GM21825 (cell line): ENCODE results near the gene TMEM144.
"Not testable (repeated sequence)": the region's sequence is repeated elsewhere in the genome, so short reads cannot be mapped to it uniquely, and the experiment has no call there.

Experiments used
- ATAC-seq: cut with Tn5 transposase; IDR thresholded peaks from one replicate; pipeline ENCODE4 v1.9.1; 2021; ENCODE audit warnings: mild to moderate bottlenecking, moderate library complexity; ENCODE audit not compliant: unreplicated experiment

Gene TMEM144

GRCh38 chr4:158190718-158191117, 19.6 kb upstream of the TMEM144 start:
- no peak for ATAC-seq

- ATAC-seq = no peak
Measured at GRCh38 chr4:158192439-158193158, 17.7 kb upstream of the TMEM144 start.

- ATAC-seq = peak; percentile 51
Measured at GRCh38 chr4:158193171-158193749, 17.0 kb upstream of the TMEM144 start.

DNA sequence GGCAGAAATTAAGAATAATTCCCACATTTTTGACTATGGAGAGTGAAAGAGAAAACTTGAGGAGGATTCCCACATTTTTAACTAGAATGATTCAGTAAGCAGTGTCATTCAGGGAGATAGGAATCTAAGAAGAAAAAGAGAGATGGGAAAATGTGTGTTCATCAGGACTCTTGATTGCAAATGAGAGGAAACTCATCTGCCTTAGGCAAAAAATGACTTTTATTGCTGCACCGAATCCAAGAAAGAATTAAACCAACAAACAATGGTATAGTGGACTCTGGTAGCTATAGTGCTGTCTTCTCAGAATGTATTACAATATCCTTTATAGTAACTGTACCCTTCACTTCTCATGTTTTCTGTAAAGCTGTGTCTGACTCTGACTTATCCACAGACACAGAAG, 15.0 kb upstream of the TMEM144 start:
- no peak for ATAC-seq

- no peak for ATAC-seq
Measured at GRCh38 chr4:158197194-158197776, 13.0 kb upstream of the TMEM144 start.

GRCh38 chr4:158200214-158200613, 10.1 kb upstream of the TMEM144 start:
- ATAC-seq = no peak

DNA sequence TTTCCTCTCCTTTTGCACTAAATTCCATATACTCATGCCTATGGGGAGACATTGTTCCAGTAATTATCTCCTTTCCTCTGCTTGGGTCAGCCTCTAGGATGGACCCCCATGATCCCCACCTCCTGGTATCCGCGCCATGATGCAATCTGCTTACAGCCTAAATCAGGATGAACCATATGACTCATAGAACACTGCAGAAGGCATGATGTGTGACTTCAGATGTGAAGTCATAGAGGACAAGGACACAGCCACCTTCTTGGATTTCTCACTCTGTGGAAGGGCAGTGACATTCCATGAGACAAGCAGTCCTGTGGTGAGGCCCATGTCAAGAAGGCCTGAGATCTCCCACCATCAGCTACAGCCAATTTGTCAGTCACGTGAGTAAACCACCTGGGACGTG, 9.0 kb upstream of the TMEM144 start:
- ATAC-seq = no peak

DNA sequence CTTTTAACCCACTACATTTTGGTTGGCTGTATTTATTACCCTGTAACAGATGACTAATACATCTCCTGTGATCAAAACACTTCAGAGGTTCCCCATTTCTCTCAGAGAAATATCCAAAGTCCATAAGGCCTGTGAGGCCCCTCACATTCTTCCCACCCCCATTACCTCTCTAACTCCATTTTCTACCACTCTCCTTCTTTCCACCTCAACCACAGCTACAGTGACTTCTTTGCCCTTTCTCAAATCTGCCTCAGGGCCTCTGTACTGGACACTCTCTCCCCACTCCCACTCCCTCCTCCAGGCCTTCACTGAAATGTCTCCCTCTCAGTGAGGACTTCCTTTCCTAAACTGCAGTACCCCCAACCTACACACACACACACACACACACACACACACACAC, 8.4 kb upstream of the TMEM144 start:
- no peak for ATAC-seq

- no peak for ATAC-seq
Measured at GRCh38 chr4:158202481-158202880, 7.8 kb upstream of the TMEM144 start.

DNA sequence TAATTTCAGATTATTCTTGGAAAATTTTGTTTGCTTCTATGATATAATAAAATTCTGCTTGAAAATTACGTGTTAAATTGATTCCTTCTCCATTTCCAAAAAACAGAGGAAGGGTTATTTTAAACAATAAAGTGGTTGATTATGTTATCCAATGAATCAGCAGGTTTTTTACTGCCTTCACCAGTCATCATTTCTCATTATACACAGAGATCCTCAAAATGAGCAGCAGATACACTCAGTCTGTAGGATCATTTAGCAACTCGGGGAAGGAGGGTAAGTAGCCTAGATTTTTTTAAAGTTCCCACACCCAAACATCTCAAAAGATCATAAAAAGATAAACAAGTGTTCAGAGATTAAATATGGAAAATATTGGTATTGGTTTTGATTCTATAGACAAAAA, 6.8 kb upstream of the TMEM144 start:
- ATAC-seq = no peak

DNA sequence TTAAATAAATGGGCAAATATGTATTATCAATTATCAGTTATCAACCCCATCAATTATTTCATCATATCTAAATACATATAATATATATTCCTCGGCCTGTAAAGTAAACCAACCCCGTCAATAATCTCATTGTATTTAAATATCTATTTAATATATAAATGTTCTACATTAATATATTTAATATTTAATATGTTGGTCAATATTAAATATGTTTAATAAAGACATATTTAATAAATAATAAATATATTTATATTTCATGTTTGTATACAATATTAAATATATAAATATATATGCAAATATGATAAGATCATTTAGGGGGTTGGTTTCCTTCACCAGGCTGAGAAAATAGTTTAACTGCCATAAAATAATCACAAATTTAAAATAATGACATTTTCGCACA, 6.4 kb upstream of the TMEM144 start:
- no peak for ATAC-seq

DNA sequence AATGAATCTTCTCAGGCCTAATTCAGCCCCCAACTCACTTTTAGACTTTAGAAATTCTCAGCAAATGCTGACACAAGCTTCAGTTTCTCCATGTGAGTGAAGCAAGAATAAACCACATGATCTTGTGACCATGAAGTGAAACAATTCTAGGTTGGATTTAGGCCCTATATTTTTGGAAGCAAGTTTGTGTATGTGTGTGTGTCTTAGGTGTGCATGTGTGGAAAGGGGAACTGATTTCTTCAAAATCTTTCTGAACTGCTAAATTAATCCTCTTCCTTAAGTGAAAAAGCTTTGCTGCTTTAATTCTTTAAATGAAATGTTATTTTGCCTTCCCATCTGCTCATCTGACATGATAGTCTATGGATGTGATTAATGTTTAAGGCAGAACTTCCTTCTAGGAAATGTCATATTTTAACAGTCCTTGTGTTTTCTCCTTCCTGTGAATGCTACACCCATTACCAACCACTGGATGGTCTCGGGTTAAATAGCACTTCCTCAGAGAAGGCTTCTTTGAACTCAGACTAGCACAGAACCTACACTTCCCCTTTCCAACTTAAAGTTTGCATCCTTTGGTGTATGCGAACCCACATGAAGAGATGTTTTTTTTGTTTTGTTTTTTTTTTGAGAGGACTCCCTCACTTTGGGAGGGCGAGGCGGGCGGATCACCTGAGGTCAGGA, 1.2 kb upstream of the TMEM144 start:
- ATAC-seq = peak; percentile 56

GRCh38 chr4:158211222-158211621, 936 bp downstream of the TMEM144 start:
- ATAC-seq = no peak

GRCh38 chr4:158213466-158213865, 3.2 kb downstream of the TMEM144 start:
- ATAC-seq = no peak

GRCh38 chr4:158214856-158215255, 4.6 kb downstream of the TMEM144 start:
- no peak for ATAC-seq

- ATAC-seq = no peak
Measured at GRCh38 chr4:158217763-158218162, 7.5 kb downstream of the TMEM144 start.

GRCh38 chr4:158219623-158220022, 9.3 kb downstream of the TMEM144 start:
- no peak for ATAC-seq

DNA sequence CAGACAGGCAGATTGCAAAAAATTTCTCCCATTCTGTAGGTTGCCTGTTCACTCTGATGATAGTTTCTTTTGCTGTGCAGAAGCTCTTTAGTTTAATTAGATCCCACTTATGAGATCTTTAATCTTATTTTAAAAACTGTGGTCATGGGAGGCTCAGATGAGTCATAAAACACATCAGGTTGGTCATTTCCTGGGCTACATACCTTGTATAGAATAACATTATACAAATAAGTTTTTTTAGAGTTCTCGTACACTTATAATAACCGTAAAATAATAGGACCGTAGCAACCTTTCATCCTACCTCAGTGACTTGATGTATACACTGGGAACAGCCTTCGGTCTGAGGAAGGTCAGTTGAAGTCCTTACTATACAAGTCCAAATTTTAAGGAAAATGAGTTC, 14.0 kb downstream of the TMEM144 start:
- not testable (repeated sequence) for ATAC-seq

- ATAC-seq = not testable (repeated sequence)
Measured at GRCh38 chr4:158224999-158225398, 14.7 kb downstream of the TMEM144 start.

DNA sequence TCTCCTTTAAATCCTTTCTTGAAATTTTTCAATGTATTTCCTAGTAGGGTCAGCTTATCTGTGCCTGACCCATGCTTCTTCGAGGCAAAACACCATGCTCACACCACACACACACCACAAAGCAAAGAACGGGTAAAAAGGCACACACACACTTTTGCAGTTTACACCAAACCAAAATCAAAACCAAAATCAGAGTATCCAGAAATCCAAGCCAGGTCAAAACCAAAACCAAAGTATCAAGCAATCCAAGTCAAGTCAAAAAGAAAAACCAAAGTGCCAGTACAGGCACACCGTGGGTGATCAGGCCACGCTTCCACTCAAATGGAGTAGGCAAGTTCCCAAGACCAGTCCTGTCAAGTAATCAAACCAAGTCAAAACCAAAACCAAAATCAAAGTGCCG, 17.6 kb downstream of the TMEM144 start:
- ATAC-seq = not testable (repeated sequence)

DNA sequence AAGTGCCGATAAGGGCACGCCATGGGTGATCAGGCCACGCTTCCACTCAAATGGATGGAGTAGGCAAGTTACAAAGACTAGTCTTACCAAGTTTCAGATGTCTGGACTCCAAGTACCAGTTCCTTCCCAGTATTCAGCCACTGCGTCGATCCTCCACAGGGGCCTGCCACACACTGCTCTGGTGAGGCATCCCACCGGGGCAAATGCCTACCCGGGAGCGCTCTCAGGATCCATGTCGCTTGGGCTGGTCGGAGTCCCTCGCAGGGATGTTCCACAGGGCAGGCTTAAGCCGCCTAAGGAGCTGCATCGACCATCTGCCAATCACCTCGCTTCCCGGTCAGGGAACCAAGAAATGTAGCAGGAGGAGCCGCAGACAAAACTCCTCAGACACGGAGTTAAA, 18.1 kb downstream of the TMEM144 start:
- not testable (repeated sequence) for ATAC-seq

GRCh38 chr4:158229768-158230167, 19.5 kb downstream of the TMEM144 start:
- no peak for ATAC-seq
